Activated CD4-positive, alpha-beta T cell treated with anti-CD3 and anti-CD28 coated beads, Interleukin-2, amount 50 U/mL, for 48 hours (primary cell): ENCODE results near the gene PNLIPRP3.
"Not testable (repeated sequence)": the region's sequence is repeated elsewhere in the genome, so short reads cannot be mapped to it uniquely, and the experiment has no call there.

Experiments
- DNase-seq, 2 experiments: peaks; one replicate each; pipeline ENCODE4 v3.0.0-alpha.2; 2020

Gene PNLIPRP3

DNA sequence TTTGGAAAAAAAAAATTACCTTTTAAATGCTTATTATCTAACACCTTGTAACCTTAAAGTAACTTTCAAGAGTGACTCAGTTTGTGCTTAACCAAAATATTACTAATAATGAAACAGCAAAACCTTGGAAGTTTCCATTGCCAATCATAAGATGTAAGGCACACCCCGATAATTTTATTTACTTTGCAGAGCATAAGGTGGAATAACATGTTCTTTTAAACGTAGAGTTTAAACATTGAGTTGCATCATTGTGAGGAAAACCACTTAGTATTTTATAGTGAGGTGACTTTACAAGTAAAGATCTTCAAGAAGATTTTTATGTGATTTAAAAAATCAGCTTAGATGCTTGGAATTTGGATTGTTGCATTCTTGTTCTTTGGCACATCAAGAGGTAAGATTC, at the start of gene PNLIPRP3:
PNLIPRP3 (plus strand) TSS at position 177 of the 400 bp plus-strand sequence; CDS start at position 343, 166 bp downstream.
- DNase-seq = no peak

- no peak for DNase-seq
These were observed 45.4 kb upstream of the PNLIPRP3 start for GRCh38 chr10:116382290-116382689.

DNA sequence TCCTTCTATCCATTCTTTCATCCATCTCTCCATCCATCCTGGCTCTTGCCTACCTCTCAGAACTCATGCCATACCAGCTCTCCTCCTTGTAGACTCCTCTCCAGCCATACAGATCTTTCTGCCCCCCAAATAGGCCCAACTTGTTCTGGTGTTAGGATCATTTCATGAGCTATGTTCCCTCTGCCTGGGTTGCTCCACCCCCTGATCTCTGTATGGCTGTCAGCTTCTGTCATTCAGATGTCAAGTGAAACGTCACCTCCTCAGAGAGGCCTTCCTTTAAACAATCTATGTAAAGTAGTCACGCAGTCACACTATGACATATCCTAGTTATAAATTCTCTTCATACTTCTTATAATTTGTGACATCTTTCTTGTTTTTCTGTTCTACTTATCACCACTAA, 42.3 kb upstream of the PNLIPRP3 start:
- DNase-seq = no peak

- DNase-seq = no peak
These were observed 41.4 kb upstream of the PNLIPRP3 start for GRCh38 chr10:116385994-116386809.

DNA sequence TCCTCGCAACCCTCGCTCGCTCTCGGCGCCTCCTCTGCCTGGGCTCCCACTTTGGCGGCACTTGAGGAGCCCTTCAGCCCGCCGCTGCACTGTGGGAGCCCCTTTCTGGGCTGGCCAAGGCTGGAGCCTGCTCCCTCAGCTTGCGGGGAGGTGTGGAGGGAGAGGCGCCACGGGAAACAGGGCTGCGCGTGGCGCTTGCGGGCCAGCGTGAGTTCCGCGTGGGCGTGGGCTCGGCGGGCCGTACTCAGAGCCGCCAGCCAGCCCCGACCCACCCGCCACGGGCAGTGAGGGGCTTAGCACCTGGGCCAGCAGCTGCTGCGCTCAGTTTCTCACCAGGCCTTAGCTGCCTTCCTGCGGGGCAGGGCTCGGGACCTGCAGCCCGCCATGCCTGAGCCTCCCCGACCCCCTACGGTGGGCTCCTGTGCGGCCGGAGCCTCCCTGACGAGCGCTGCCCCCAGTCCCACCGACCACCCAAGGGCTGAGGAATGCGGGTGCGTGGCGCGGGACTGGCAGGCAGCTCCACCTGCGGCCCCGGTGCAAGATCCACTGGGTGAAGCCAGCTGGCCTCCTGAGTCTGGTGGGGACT, 34.3 kb upstream of the PNLIPRP3 start:
- DNase-seq = not testable (repeated sequence)

DNA sequence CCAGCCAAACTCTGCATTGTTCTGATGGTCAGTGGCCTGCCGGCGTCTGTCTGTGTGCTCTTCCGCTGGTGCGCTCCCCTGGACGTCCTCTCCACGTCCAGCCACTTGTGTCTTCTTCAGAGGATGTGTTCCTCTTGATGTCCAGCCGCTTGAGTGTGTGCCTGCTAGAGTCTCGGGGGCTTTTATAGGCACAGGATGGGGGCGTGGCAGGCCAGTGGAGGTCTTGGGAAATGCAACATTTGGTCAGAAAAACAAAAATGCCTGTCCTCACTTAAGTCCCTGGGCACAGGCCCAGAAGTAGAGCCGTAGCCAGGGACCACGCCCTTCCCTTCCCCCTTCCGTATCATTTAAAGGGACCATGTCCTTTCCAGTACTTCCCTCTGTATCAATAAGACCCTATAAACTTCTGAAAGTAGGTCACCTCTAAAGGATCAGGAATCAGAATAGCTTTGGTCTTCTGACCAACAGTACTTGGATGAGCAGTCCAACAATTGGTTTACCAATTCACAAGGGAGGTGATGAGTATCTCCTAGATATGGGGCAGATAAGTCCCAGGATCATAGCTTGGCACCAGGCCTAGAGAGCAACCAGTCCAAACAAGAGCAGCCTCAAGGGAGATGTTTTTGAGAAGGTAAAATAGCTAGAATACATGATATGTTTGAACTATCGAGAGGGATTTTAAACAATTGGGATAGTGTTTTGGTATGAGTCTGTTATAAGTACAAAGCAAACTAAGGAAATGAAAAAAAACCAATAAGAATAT, 32.2 kb upstream of the PNLIPRP3 start:
- DNase-seq = no peak

GRCh38 chr10:116398224-116398623, 29.4 kb upstream of the PNLIPRP3 start:
- DNase-seq = no peak

- DNase-seq = no peak
These were observed 24.8 kb upstream of the PNLIPRP3 start for GRCh38 chr10:116402858-116403257.

GRCh38 chr10:116403740-116404250, 23.9 kb upstream of the PNLIPRP3 start:
- no peak for DNase-seq

- DNase-seq = no peak
These were observed 18.9 kb upstream of the PNLIPRP3 start for GRCh38 chr10:116408719-116409118.

GRCh38 chr10:116410351-116410750, 17.3 kb upstream of the PNLIPRP3 start:
- DNase-seq = no peak

DNA sequence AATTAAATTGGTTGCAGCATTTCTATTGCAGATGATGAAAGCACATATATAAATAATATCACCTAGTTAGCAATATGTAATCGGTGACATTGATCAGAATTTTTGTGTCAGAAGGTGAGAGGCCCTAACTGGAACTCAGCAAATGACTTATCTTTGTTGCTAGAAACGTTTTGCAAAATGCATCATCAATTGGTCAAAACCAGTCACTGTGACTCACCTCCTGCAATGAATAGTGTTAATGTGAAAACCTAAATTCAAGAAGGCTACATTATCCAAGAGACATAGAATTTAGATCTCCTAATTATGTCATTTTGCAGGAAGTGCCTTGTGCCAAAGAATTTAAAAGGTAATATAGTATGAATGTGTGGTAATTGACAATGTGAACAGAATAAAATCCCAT, 9.8 kb upstream of the PNLIPRP3 start:
- DNase-seq = no peak

- DNase-seq = no peak
These were observed 9.3 kb upstream of the PNLIPRP3 start for GRCh38 chr10:116418389-116418788.

- no peak for DNase-seq
These were observed 5.8 kb upstream of the PNLIPRP3 start for GRCh38 chr10:116421815-116422214.

- DNase-seq = no peak
These were observed 1.8 kb downstream of the PNLIPRP3 start for GRCh38 chr10:116429288-116429977.

DNA sequence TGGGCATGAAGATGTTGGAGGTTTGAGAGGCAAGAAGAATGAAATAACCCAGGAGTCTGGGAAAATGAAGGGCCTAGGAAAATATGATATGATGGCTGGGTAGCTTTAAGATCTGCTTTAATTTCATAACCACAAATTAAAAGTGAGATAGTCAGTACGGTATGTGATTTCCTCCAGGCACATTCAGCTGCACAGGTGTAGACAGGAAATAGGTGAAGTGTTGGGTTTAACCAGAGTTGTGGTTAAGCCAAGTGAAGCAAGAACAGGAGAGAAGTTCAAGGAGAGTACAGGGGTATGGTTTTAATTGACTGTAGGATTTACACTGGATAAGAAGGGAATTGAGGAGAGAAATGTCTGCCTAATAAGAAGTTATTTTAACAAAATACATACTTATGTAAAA, 2.6 kb downstream of the PNLIPRP3 start:
- no peak for DNase-seq

GRCh38 chr10:116431598-116431997, 4.0 kb downstream of the PNLIPRP3 start:
- DNase-seq = no peak

DNA sequence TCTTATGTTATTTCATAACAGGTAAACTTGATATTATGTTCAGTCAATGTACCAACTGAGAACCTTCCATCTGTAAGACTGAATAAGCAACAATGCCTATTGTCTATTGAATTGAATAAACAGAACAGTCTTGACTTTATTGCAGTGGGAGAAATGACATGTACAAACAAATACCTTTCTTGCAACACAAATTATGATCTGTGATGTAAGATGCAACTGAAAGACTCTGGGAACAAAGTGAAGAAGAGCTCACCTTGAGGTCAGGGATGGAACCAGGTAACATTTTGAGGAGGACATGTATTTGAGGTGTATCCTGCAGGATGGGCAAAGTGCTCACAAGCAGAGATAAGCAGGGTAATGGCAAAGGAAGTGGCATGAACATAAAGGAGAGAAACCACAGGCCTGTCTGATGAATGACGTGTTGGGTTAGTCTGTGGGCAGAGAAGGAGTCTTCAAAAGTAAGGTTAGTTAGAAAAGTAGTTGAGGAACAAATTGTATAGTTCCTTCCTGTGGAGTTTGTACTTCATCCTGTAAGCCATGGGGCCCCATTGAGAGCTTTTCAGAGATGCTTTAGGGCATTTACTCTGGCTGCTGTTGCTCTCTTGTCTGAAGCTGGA, 9.5 kb downstream of the PNLIPRP3 start:
- DNase-seq = no peak

- no peak for DNase-seq
These were observed 12.8 kb downstream of the PNLIPRP3 start for GRCh38 chr10:116440330-116441030.

DNA sequence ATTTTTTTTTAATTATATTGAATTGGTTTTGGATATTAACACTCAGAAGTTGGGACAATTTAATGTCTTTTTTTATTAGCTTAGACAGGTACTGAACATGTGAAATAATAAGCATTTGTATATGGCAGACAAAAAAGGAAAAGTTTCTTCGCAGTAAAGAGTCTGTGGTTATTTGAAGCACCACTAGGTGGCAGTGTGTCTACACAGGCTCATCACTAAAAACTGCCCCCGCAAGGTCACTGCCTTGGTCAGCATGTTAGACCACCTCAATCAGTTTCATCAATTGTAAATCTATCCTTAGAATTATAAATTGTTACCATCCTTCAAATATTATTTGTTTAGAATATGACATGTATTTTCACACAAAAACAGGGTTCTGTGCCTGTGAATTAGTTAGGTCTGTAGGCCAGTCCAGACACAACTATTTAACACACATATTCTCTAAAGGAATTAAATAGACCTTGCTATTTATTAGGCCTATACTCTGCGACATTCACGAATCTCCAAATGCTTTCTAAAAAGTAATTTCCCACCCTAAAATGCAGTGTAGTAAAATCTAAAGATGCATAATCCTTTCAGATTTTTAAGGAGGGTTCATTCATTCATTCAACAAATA, 17.0 kb downstream of the PNLIPRP3 start:
- no peak for DNase-seq

DNA sequence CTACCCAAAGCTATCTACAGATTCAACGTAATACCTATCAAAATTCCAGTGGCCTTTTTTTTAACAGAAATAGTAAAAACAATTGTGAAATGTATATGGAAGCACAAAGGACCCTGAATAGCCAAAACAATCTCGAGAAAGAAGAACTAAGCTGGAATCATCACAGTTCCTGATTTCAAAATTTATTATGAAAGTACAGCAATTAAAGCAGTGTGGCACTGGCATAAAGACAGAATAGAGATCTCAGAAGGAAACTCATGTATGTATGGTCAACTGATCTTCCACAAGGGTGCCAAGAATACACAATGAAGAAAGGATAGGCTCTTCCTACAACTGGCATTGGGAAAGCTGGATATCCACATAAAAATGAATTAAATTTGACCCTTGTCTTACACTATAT, 23.2 kb downstream of the PNLIPRP3 start:
- no peak for DNase-seq
